ENCODE measurements around the gene ADARB1. TPM values are rescaled to one million over a fixed set of nuclear protein-coding genes. Genes with fewer than 3 reads are reported as not detected.
A peak's percentile ranks its signal among the peaks of the same experiment; 100 is the strongest.

ADARB1 gene
- total and polyA plus RNA-seq, 9 of the 15 experiments (the other 6 are each of a cell fraction or from before 2014, with no cell fraction given) = 6.7 to 16.0 (median 8.3) TPM

- no peak for TF ChIP-seq POU5F1 (IDR thresholded peaks at IDR 0.05; ENCODE audit: borderline replicate concordance, low read depth, low read length, partially characterized antibody)
- no peak for TF ChIP-seq PYGO2 (tag; IDR thresholded peaks at IDR 0.05)
- TF ChIP-seq POLR2AphosphoS5 (IDR thresholded peaks at IDR 0.05; ENCODE audit: control insufficient read depth, insufficient read depth, low read depth, low read length) = no peak; the same call in 1 of the 2 replicates
- TF ChIP-seq, protein P1, sequence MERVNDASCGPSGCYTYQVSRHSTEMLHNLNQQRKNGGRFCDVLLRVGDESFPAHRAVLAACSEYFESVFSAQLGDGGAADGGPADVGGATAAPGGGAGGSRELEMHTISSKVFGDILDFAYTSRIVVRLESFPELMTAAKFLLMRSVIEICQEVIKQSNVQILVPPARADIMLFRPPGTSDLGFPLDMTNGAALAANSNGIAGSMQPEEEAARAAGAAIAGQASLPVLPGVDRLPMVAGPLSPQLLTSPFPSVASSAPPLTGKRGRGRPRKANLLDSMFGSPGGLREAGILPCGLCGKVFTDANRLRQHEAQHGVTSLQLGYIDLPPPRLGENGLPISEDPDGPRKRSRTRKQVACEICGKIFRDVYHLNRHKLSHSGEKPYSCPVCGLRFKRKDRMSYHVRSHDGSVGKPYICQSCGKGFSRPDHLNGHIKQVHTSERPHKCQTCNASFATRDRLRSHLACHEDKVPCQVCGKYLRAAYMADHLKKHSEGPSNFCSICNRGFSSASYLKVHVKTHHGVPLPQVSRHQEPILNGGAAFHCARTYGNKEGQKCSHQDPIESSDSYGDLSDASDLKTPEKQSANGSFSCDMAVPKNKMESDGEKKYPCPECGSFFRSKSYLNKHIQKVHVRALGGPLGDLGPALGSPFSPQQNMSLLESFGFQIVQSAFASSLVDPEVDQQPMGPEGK (CRISPR knock-in tag; IDR thresholded peaks at IDR 0.05; ENCODE audit: borderline replicate concordance) = no peak
- no peak for TF ChIP-seq ZNF583 (CRISPR knock-in tag; IDR thresholded peaks at IDR 0.05)
- TF ChIP-seq CC2D1A (IDR thresholded peaks at IDR 0.05) = no peak
- no peak for TF ChIP-seq CHCHD3 (CRISPR knock-in tag; IDR thresholded peaks at IDR 0.05)
- no peak for TF ChIP-seq TFAM (CRISPR knock-in tag; conservative IDR thresholded peaks at IDR 0.05)
- TF ChIP-seq ZNF212 (CRISPR knock-in tag; IDR thresholded peaks at IDR 0.05) = no peak
- peak; percentile 100 for TF ChIP-seq FIP1L1 (IDR thresholded peaks at IDR 0.05; ENCODE audit: low read depth, low read length, poor library complexity, severe bottlenecking)
- peak; percentile 53 for TF ChIP-seq CREB1 (IDR thresholded peaks at IDR 0.05)
- no peak for TF ChIP-seq CREB1 (CRISPR knock-in tag; IDR thresholded peaks at IDR 0.05)
- no peak for TF ChIP-seq ETV1 (tag; conservative IDR thresholded peaks at IDR 0.05; ENCODE audit: low read depth)
- peak; percentile 89 for TF ChIP-seq SRSF7 (optimal IDR thresholded peaks at IDR 0.05; ENCODE audit: low read depth, low read length)
- TF ChIP-seq ZHX1 (conservative IDR thresholded peaks at IDR 0.05; ENCODE audit: low read length) = no peak
- no peak for TF ChIP-seq MTA2 (IDR thresholded peaks at IDR 0.05; ENCODE audit: low read depth)
- no peak; the same call in 1 of the 2 replicates for TF ChIP-seq POLR2A (conservative IDR thresholded peaks at IDR 0.05)
- peak; percentile 30 to 59; a peak in 1 of 4 replicates for TF ChIP-seq MAZ (CRISPR knock-in tag; conservative IDR thresholded peaks at IDR 0.05 in 1 of 2, IDR thresholded peaks at IDR 0.05 in 1 of 2)
- TF ChIP-seq SNIP1 (IDR thresholded peaks at IDR 0.05; ENCODE audit: low read depth) = no peak
- TF ChIP-seq RFX1 (IDR thresholded peaks at IDR 0.05) = no peak
- TF ChIP-seq ZMIZ1 (IDR thresholded peaks at IDR 0.05; ENCODE audit: low read depth in 2 of 2, low read length in 2 of 2) = peak in 1 of 2 experiments; percentile 44; a peak in 1 of 4 replicates
Measured at GRCh38 chr21:45074818-45075595, 627 bp downstream of the ADARB1 start (continued).

All from K562 (cell line).